Adipose tissue (tissue), 3 donors: ENCODE measurements around the gene GADD45A. TPM values are rescaled to one million over a fixed set of nuclear protein-coding genes. Genes with fewer than 3 reads are reported as not detected.
A peak's percentile ranks its signal among the peaks of the same experiment; 100 is the strongest.
"Not testable (repeated sequence)": the region's sequence is repeated elsewhere in the genome, so short reads cannot be mapped to it uniquely, and the experiment has no call there.

Experiments
- H3K27ac ChIP-seq: one replicate; pipeline ENCODE4 v1.5.1; 2013; ENCODE audit warnings: low read depth, low read length
- WGBS, 3 donors: extraction: QIAGEN DNeasy Blood & Tissue Kit; methylation state at CpG; one replicate each; pipeline ENCODE4 v1.1.7; 2013; 5-methylcytosine and 5-hydroxymethylcytosine counted together
- polyA plus RNA-seq, 3 donors: library from polyadenylated mRNA; stranded (reverse); fragments of 200-250 nt; gene quantifications; one replicate each; pipeline ENCODE4 v1.2.3, GENCODE V29; 2013
- donor health status: healthy with polysubstance abuse.
- donor health status: Bipolar disorder and iron deficiency.
- donor health status: healthy.

Gene GADD45A, protein sequence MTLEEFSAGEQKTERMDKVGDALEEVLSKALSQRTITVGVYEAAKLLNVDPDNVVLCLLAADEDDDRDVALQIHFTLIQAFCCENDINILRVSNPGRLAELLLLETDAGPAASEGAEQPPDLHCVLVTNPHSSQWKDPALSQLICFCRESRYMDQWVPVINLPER
- 100 to 1,000 TPM in 1 of 3 donors, 10 to 100 TPM in 2; 16.2 to 276 (median 36.1) TPM for polyA plus RNA-seq

DNA sequence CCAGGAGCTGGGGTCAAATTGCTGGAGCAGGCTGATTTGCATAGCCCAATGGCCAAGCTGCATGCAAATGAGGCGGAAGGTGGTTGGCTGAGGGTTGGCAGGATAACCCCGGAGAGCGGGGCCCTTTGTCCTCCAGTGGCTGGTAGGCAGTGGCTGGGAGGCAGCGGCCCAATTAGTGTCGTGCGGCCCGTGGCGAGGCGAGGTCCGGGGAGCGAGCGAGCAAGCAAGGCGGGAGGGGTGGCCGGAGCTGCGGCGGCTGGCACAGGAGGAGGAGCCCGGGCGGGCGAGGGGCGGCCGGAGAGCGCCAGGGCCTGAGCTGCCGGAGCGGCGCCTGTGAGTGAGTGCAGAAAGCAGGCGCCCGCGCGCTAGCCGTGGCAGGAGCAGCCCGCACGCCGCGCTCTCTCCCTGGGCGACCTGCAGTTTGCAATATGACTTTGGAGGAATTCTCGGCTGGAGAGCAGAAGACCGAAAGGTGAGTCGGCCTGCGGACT lies at the start of gene GADD45A:
Gene GADD45A (plus strand): TSS at position 135 of the 491 bp plus-strand sequence. CDS start 294 bp downstream, at position 429.
- WGBS, 3 donors, result 0 to 1% (median 1%) methylated on average over 32 to 39 of the region's 39 CpGs

DNA sequence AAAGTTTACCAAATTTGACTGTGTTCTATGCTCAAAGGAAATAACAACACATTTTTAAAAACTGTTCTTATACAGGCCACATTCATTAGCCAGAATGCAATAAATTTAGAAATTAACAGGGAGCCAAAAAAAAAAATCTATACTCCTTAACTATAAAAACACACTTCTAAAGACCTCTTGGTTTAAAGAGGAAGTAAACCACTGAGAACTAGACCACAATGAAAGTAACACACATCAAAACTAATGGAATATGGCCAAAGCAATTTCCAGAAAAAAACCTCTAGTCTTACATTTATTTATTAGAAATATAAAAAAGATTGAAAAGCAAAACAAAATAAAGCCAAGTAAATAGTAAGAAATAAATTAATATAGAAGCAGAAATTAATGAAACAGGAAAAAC lies 48.9 kb upstream of the GADD45A start:
- H3K27ac ChIP-seq, result no peak overlapping the region

More for the DNA sequence above, at the start of gene GADD45A:
- peak within 1 kb of the TSS; percentile 89 for H3K27ac ChIP-seq

- no peak overlapping the region for H3K27ac ChIP-seq
- WGBS, 3 donors, result 81 to 90% (median 83%) methylated on average over 6 of the region's 6 CpGs
These were observed 45.6 kb upstream of the GADD45A start for GRCh38 chr1:67639361-67639760.

DNA sequence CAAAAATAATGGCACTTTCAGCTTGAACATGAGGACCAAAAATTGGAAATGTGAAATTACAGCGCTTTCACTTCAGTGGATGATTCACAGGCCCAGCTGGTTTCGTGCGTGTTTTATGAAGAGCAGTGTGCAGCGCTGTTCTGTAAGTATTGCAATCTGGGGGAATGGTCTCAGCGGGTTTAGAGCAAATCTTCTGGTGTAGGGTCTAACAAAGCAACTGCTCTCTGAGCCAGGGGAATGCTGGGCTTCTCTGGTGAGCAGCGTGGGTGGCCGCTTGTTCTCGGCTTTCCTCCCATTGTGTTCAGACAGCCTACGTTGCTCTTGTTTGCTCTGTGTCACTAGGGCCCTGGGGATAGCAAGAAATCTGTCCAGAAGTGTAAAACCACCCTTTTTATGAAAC lies 42.4 kb upstream of the GADD45A start:
- 62 to 80% (median 75%) methylated on average over 9 of the region's 9 CpGs for WGBS, 3 donors
- H3K27ac ChIP-seq, result no peak overlapping the region

GRCh38 chr1:67644566-67644965 lies 40.4 kb upstream of the GADD45A start:
- 92 to 95% (median 94%) methylated on average over 3 of the region's 3 CpGs for WGBS, 3 donors
- no peak overlapping the region for H3K27ac ChIP-seq

- WGBS, 3 donors, result 30 to 57% (median 37%) methylated on average over 3 of the region's 3 CpGs
- H3K27ac ChIP-seq, result no peak overlapping the region
These were observed 39.4 kb upstream of the GADD45A start for GRCh38 chr1:67645495-67646144.

DNA sequence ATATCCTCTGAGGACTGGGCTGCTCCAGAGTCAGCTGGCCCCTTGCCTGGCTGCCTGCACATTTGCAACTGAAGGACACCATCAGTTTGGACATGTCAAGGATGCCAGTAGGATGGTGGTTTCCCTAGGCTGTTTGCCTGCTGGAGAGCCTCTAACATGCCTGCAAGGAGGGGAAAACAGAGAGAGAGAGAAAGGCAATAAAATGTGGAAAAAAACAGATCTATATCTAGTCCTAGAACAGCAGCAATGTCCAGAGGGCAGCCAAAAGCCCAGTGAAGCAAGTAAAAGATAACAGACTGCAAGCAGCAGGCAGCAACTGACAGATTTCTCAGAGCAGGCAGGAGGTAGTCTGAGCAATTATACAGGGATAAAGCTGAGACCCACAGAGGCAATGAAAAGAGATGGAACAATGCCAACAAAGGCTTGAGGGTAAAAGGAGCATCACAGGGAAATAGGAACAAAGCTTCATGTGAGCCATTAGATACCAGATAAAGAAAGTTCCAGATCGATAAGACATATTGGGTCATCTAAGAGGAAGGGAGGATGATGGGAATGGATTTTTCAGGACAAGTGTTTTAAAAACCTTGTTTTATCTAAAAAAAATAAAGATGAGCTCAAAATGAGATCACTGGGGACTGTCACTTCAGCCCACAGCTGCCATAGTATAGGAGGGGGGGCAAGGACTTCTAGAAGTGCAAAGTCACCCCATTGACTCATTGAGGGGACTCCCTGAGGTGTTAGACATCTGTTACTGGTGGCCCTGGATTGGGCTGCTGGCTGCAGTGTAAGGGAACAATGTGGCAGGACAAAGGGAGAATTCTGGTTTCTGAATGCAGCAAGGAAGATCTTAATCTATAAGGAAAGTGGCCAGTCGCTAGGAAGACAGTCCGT lies 38.6 kb upstream of the GADD45A start:
- 54 to 72% (median 62%) methylated on average over 3 of the region's 3 CpGs for WGBS, 3 donors
- no peak overlapping the region for H3K27ac ChIP-seq

- 58 to 61% (median 58%) methylated on average over 7 of the region's 7 CpGs for WGBS, 3 donors
- H3K27ac ChIP-seq, result no peak overlapping the region
These were observed 37.8 kb upstream of the GADD45A start for GRCh38 chr1:67647036-67647798.

- WGBS, 3 donors, result 79 to 87% (median 82%) methylated on average over 3 of the region's 3 CpGs
- H3K27ac ChIP-seq, result no peak overlapping the region
These were observed 37.1 kb upstream of the GADD45A start for GRCh38 chr1:67647814-67648358.

GRCh38 chr1:67648582-67649326 lies 36.2 kb upstream of the GADD45A start:
- WGBS, 3 donors, result 77 to 85% (median 80%) methylated on average over 6 of the region's 6 CpGs
- H3K27ac ChIP-seq, result no peak overlapping the region

DNA sequence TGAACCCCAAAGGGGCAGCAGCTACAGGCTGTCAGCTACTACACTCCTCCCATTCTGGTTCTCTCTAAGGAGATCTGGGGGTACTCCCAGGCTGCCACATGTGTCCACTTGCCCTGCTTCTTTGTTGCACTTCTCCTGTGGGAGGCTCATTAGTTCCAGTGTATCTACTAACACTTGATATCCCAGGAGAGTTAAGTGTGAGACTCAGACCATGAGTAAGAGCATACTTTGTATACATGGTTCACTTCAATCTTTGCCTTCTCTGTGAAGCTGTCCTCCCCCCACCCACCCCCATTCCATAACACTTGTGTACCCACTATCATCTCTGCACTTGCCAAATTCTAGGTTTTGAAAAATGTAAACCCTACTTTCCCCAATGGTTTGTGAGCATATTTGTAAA lies 34.9 kb upstream of the GADD45A start:
- no peak overlapping the region for H3K27ac ChIP-seq

DNA sequence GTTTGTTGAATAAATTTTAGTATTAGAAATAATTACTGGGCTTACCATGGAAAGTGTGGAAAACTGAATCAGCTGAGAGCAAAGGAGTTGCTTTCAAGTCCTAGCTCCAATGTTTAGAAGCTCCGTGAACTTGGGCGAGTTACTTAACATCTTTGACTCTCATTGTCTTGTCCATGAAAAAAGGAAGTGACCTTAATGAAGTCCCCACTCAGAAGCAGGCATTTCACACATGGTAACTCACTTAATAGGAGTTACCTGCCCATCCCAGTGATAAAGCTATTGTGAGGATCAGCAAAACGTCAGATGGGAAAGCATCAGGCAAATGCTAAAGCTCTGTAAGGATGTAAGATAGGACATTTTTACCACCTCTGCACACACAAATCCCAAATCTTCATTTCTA lies 34.0 kb upstream of the GADD45A start:
- no peak overlapping the region for H3K27ac ChIP-seq
- 66 to 87% (median 72%) methylated on average over 3 of the region's 3 CpGs for WGBS, 3 donors

DNA sequence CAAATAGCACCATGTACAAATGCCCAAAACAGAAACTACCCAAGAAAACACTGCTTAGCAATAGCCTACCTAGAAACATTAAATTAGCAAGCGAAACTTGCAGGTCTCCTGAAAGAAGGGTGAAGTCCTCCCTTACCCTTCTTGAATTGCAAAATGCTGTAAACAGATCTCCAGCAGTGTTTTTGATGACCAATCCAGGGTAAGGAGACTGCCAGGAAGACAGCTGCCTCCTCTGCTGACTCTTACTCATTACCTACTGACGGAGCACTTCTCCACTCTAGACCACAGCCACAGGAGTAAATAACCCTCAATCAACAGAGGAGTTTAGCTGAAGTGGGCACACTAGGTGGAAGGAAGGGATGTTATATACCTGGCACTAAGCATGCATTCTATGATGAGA lies 32.2 kb upstream of the GADD45A start:
- 54 to 86% (median 65%) methylated on average over 2 of the region's 2 CpGs for WGBS, 3 donors
- no peak overlapping the region for H3K27ac ChIP-seq

DNA sequence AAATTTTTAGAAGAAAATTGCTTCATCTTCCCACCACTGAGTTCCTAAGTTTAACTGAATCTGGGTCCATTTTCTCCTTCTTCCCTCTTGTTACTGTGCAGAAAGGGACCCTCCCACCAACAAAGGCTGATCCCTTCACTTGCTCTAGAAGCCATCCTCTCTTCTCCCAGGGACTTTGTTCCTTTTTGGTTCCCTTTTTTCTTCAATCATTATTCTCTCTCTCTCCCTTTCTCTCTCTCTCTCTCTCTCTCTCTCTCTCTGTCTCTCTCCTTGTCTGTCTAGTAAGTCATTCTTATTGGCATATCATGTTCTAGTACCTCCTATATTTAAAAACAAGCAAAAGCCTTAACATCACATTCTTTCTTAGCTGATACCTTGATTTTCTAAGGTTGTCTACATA lies 31.7 kb upstream of the GADD45A start:
- H3K27ac ChIP-seq, result no peak overlapping the region

DNA sequence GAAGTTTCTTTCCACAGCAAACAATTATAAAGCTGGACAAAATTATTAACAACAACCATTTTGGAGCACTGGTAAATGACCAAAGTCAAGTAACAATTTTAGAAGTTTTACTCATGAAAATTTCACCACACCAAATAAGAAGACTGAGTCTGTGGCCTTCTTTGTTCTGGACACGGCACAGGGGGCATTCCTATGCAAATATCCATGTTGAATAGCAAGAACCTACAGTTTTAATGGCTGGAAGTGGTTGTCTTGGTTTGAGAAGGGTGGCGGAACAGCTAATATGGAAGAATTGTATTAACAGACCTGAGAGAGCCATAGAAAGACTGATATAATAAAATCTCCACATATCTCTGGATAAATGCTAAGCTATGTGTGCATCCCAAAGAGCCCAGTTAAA lies 29.4 kb upstream of the GADD45A start:
- H3K27ac ChIP-seq, result no peak overlapping the region
- WGBS, 3 donors, result 96 to 97% (median 97%) methylated on average over 2 of the region's 2 CpGs

DNA sequence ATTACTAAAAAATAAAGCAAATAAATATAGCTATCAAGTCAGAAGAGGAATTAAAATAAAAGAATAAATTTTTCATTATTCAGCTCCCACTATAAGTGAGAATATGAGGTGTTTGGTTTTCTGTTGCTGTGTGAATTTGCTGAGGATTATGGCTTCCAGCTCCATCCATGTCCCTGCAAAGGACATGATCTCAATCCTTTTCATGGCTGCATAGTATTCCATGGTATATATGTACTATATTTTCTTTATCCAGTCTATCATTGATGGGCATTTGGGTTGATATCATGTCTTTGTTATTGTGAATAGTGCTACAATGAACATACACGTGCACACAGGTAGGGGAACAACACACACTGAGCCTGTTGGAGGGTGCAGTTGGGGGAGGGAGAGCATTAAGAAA lies 27.8 kb upstream of the GADD45A start:
- not testable (repeated sequence) for H3K27ac ChIP-seq
- WGBS, 3 donors, result 90 to 94% (median 92%) methylated on average over 1 of the region's 1 CpG

GRCh38 chr1:67659229-67659628 lies 25.8 kb upstream of the GADD45A start:
- no peak overlapping the region for H3K27ac ChIP-seq
- 82 to 92% (median 86%) methylated on average over 2 of the region's 2 CpGs for WGBS, 3 donors

GRCh38 chr1:67662884-67663283 lies 22.1 kb upstream of the GADD45A start:
- no peak overlapping the region for H3K27ac ChIP-seq
- 68 to 84% (median 72%) methylated on average over 6 of the region's 6 CpGs for WGBS, 3 donors
